ENCODE data around the gene FAHD1. TPM values are rescaled to one million over a fixed set of nuclear protein-coding genes. Genes with fewer than 3 reads are reported as not detected.

Gene FAHD1
- total and polyA plus RNA-seq, 9 donors = 11.0 to 22.1 (median 16.5) TPM

GRCh38 chr16:1830213-1830612, 3.2 kb downstream of the FAHD1 start:
- Histone ChIP-seq H3K9me3 (no peaks in the 10 kb centered on the region), H3K4me3 (no peak overlapping the region), H3K27me3 (no peaks in the 10 kb centered on the region), H3K4me1 (ENCODE audit: insufficient read depth) (peaks cover 7% of the 10 kb centered on the region), H3K27ac (no peak overlapping the region), H3K36me3 (no peaks in the 10 kb centered on the region)
- 46 to 51% (median 50%) methylated on average over 3 of the region's 3 CpGs for WGBS, 3 donors
- intact Hi-C loops (cut with DNase I) = no loop called here
- TF ChIP-seq POLR2A (IDR thresholded peaks at IDR 0.05) = no peak
- TF ChIP-seq EP300 (IDR thresholded peaks at IDR 0.05) = no peak
- TF ChIP-seq, protein P1, sequence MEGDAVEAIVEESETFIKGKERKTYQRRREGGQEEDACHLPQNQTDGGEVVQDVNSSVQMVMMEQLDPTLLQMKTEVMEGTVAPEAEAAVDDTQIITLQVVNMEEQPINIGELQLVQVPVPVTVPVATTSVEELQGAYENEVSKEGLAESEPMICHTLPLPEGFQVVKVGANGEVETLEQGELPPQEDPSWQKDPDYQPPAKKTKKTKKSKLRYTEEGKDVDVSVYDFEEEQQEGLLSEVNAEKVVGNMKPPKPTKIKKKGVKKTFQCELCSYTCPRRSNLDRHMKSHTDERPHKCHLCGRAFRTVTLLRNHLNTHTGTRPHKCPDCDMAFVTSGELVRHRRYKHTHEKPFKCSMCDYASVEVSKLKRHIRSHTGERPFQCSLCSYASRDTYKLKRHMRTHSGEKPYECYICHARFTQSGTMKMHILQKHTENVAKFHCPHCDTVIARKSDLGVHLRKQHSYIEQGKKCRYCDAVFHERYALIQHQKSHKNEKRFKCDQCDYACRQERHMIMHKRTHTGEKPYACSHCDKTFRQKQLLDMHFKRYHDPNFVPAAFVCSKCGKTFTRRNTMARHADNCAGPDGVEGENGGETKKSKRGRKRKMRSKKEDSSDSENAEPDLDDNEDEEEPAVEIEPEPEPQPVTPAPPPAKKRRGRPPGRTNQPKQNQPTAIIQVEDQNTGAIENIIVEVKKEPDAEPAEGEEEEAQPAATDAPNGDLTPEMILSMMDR (IDR thresholded peaks at IDR 0.05) = no peak
- no peak for DNase-seq

DNA sequence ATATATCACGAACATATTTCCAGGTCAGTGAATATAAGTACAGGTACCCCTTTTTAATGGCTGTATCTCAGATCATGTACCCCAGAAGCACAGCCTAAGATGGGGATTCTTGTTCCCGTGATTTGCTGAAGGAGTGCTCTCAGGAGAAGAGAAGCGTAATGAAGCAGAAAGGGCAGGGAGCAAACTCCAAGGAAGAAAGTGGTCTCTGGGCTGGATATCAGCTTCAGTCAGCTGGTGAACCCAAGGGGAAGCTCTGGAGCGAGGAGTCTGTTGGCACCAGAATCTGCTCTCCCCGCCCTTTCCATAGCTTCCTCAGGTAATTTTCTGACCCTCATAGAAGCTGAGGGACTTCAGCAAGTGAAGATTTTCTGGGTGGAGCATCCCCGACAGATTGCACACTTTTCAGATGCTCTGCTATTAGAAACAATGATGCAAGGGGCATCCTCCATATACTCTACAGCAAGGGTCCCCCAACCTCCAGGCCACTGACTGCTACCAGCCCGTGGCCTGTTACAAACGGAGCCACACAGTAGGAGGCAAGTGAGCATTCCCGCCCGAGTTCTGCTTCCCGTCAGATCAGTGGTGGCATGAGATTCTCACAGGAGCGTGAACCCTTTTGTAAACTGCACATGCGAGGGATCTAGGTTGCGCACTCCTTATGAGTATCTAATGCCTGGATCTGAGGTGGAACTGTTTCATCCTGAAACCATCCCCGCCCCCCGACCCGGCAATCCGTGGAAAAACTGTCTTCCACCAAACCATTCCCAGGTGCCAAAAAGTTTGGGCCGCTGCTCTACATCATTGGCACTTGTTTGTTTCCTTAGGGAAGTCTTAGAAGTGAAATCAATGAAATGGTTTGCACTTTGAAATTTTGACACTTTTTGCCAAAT, 4.4 kb downstream of the FAHD1 start:
- intact Hi-C loops (cut with DNase I) = no loop called here

DNA sequence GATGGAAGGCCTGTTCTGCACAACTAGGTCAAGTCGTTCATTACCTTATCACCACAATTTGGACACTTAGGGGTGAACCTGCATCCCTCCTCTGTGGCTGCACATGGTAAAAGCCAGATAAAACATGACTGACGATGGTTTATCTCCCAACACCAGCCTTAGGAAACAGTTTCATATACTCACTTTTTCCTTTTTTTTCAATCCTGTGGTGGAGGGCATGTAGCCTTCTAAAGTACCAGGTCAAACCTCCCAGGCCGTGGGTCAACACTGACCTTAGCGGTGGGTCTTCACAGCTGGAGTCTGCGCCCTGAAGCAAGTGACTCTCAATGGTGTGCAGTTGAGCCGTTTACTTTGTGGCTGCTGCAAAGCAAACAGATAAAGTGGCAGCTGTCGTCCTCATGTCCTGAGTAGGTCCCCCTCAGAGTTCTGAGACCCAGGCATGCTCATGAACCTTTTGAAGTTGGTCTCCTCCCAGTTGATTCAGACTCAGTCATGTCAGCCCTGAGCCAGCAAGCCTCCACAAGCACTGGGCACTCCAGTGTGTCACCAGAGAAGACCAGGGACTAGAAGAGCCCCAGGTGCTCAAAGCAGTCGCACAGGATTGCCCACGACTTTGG, 5.9 kb downstream of the FAHD1 start:
- intact Hi-C loops (cut with DNase I) = no loop called here
- Histone ChIP-seq H3K9me3 (no peaks in the 10 kb centered on the region), H3K27ac (no peak overlapping the region), H3K36me3 (no peaks in the 10 kb centered on the region), H3K27me3 (no peaks in the 10 kb centered on the region), H3K4me3 (no peak overlapping the region), H3K4me1 (ENCODE audit: insufficient read depth) (peaks cover 2% of the 10 kb centered on the region)
- TF ChIP-seq, protein P1 (IDR thresholded peaks at IDR 0.05) = no peak
- TF ChIP-seq POLR2A (IDR thresholded peaks at IDR 0.05) = no peak
- TF ChIP-seq EP300 (IDR thresholded peaks at IDR 0.05) = no peak
- 66 to 82% (median 76%) methylated on average over 9 of the region's 9 CpGs for WGBS, 3 donors
- DNase-seq = no peak

More for the DNA sequence above, 4.4 kb downstream of the FAHD1 start:
- Histone ChIP-seq H3K36me3 (no peaks in the 10 kb centered on the region), H3K27me3 (no peaks in the 10 kb centered on the region), H3K4me1 (ENCODE audit: insufficient read depth) (peaks cover 2% of the 10 kb centered on the region), H3K4me3 (no peak overlapping the region), H3K9me3 (no peaks in the 10 kb centered on the region), H3K27ac (no peak overlapping the region)
- WGBS, 3 donors = 78 to 84% (median 83%) methylated on average over 19 of the region's 19 CpGs
- no peak for TF ChIP-seq POLR2A (IDR thresholded peaks at IDR 0.05)
- no peak for TF ChIP-seq EP300 (IDR thresholded peaks at IDR 0.05)
- DNase-seq = no peak

- WGBS, 3 donors = 74 to 85% (median 74%) methylated on average over 5 of the region's 5 CpGs
- TF ChIP-seq, protein P1 (IDR thresholded peaks at IDR 0.05) = no peak
- TF ChIP-seq POLR2A (IDR thresholded peaks at IDR 0.05) = no peak
- no peak for TF ChIP-seq EP300 (IDR thresholded peaks at IDR 0.05)
- Histone ChIP-seq H3K9me3 (no peaks in the 10 kb centered on the region), H3K4me1 (ENCODE audit: insufficient read depth) (no peaks in the 10 kb centered on the region), H3K4me3 (no peak overlapping the region), H3K27me3 (no peaks in the 10 kb centered on the region), H3K36me3 (no peaks in the 10 kb centered on the region), H3K27ac (no peak overlapping the region)
- intact Hi-C loops (cut with DNase I) = no loop called here
- DNase-seq = no peak
Measured at GRCh38 chr16:1834096-1834495, 7.1 kb downstream of the FAHD1 start.

- 54 to 67% (median 63%) methylated on average over 9 of the region's 9 CpGs for WGBS, 3 donors
- DNase-seq = no peak
- Histone ChIP-seq H3K9me3 (no peaks in the 10 kb centered on the region), H3K4me3 (no peak overlapping the region), H3K36me3 (no peaks in the 10 kb centered on the region), H3K27me3 (no peaks in the 10 kb centered on the region), H3K27ac (no peak overlapping the region), H3K4me1 (ENCODE audit: insufficient read depth) (no peaks in the 10 kb centered on the region)
- TF ChIP-seq, protein P1 (IDR thresholded peaks at IDR 0.05) = no peak
- no peak for TF ChIP-seq POLR2A (IDR thresholded peaks at IDR 0.05)
- no peak for TF ChIP-seq EP300 (IDR thresholded peaks at IDR 0.05)
- intact Hi-C loops (cut with DNase I) = no loop called here
Measured at GRCh38 chr16:1839554-1839953, 12.5 kb downstream of the FAHD1 start.
